Thyroid gland (tissue), 4 donors: ENCODE measurements around the gene OCIAD1.
"Not testable (repeated sequence)": the region's sequence is repeated elsewhere in the genome, so short reads cannot be mapped to it uniquely, and the experiment has no call there.

Source experiments
- CTCF ChIP-seq, 6 experiments: fragments of 200-600 bp in 3 of 6; fragments of 450-650 bp in 3 of 6; sonication (generic) in 3 of 6; IDR thresholded peaks; one replicate each; pipeline ENCODE4 v1.5.1; 2016 to 2019; ENCODE audit warnings: antibody characterized with exemption in 6 of 6, mild to moderate bottlenecking in 2 of 6, inconsistent platforms in 1 of 6, moderate library complexity in 1 of 6
- POLR2A ChIP-seq, 2 donors: fragments of 450-650 bp; IDR thresholded peaks; one replicate each; pipeline ENCODE4 v1.6.1; 2017; ENCODE audit warnings: antibody characterized with exemption in 2 of 2, mild to moderate bottlenecking in 2 of 2, moderate library complexity in 1 of 2

- not testable (repeated sequence) for TF ChIP-seq CTCF, POLR2A (IDR thresholded peaks at IDR 0.05)
These were observed 14.6 kb upstream of the OCIAD1 start for GRCh38 chr4:48816297-48816696.
